HG02870 (cell line): ENCODE measurements around the gene LTV1.
"Not testable (repeated sequence)": the region's sequence is repeated elsewhere in the genome, so short reads cannot be mapped to it uniquely, and the experiment has no call there.

Experiments used
- ATAC-seq: cut with Tn5 transposase; IDR thresholded peaks from one replicate; pipeline ENCODE4 v1.9.1; 2021; ENCODE audit warnings: mild to moderate bottlenecking, moderate library complexity; ENCODE audit not compliant: unreplicated experiment

Gene LTV1

GRCh38 chr6:143842902-143843676 lies at the start of gene LTV1:
LTV1 (plus strand) TSS chr6:143843338; CDS start chr6:143843478, 140 bp downstream.
- peak; percentile 99 for ATAC-seq

GRCh38 chr6:143796551-143796950 lies 46.6 kb upstream of the LTV1 start:
- not testable (repeated sequence) for ATAC-seq

- ATAC-seq, result not testable (repeated sequence)
Measured at GRCh38 chr6:143798487-143798886, 44.7 kb upstream of the LTV1 start.

- no peak for ATAC-seq
Measured at GRCh38 chr6:143802833-143803565, 40.1 kb upstream of the LTV1 start.

GRCh38 chr6:143803769-143804568 lies 39.2 kb upstream of the LTV1 start:
- ATAC-seq, result no peak

GRCh38 chr6:143804835-143805239 lies 38.3 kb upstream of the LTV1 start:
- no peak for ATAC-seq

GRCh38 chr6:143806282-143807102 lies 36.6 kb upstream of the LTV1 start:
- ATAC-seq, result peak; percentile 47

- ATAC-seq, result no peak
Measured at GRCh38 chr6:143807103-143807772, 35.9 kb upstream of the LTV1 start.

GRCh38 chr6:143810745-143811144 lies 32.4 kb upstream of the LTV1 start:
- no peak for ATAC-seq

GRCh38 chr6:143811501-143812157 lies 31.5 kb upstream of the LTV1 start:
- no peak for ATAC-seq

- ATAC-seq, result no peak
Measured at GRCh38 chr6:143817621-143818020, 25.5 kb upstream of the LTV1 start.

GRCh38 chr6:143821359-143821758 lies 21.8 kb upstream of the LTV1 start:
- no peak for ATAC-seq

- ATAC-seq, result no peak
Measured at GRCh38 chr6:143822584-143823024, 20.5 kb upstream of the LTV1 start.

- no peak for ATAC-seq
Measured at GRCh38 chr6:143823548-143823947, 19.6 kb upstream of the LTV1 start.

GRCh38 chr6:143828572-143828971 lies 14.6 kb upstream of the LTV1 start:
- no peak for ATAC-seq

GRCh38 chr6:143836150-143836549 lies 7.0 kb upstream of the LTV1 start:
- ATAC-seq, result no peak

- ATAC-seq, result no peak
Measured at GRCh38 chr6:143838395-143838794, 4.7 kb upstream of the LTV1 start.

GRCh38 chr6:143839196-143839595 lies 3.9 kb upstream of the LTV1 start:
- ATAC-seq, result no peak

- ATAC-seq, result no peak
Measured at GRCh38 chr6:143840595-143841265, 2.4 kb upstream of the LTV1 start.
